Measurements from ENCODE around the gene IL17A. TPM values are rescaled to one million over a fixed set of nuclear protein-coding genes. Genes with fewer than 3 reads are reported as not detected.

The IL17A gene
- total RNA-seq = not detected in 2 replicates

GRCh38 chr6:52186075-52186474 is at the start of gene IL17A:
Gene IL17A, plus strand, starts transcription at chr6:52186375. Its CDS starts 57 bp downstream, at chr6:52186432.

Other genes starting within 250 kb of the IL17A start
- gene PKHD1, start 98.8 kb upstream of the IL17A start, total RNA-seq = not detected in 2 replicates
- gene IL17F, start 58.1 kb downstream of the IL17A start, total RNA-seq = not detected in 2 replicates
- gene MCM3, start 98.4 kb downstream of the IL17A start, total RNA-seq = 14.8 and 45.5 TPM in 2 replicates
- gene PAQR8, start 175.8 kb downstream of the IL17A start, total RNA-seq = 4.8 and 5.3 TPM in 2 replicates
- gene EFHC1, start 234.0 kb downstream of the IL17A start, total RNA-seq = 16.7 and 19.0 TPM in 2 replicates

Data from smooth muscle cell of the umbilical artery (primary cell).